ENCODE measurements around the gene WFIKKN2.

The WFIKKN2 gene

DNA sequence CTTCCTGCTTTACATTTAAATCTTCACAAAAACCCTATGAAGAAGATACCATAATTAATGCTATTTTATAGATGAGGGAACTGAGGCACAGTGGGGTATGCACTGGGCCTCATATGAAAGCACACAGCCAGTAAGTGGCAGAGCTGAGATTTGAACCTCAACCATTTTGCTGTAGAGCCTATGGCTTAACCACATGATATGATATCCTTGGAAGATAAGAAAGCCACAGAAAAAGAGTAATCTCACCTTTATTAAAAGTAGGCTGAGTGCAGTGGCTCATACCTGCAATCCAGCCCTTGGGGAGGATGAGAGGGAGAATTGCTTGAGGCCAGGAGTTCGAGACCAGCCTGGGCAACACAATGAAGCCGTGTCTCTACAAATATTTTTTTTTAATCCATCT lies 45.8 kb downstream of the WFIKKN2 start:
- H3K4me3 ChIP-seq (replicated peaks; ENCODE audit: low read depth, low read length), result no peak overlapping the region
- TF ChIP-seq CTCF (IDR thresholded peaks at IDR 0.05; ENCODE audit: low read depth, low read length, missing control alignments), result no peak
- no peak for DNase-seq (ENCODE audit: extremely low read depth, low read depth)

DNA sequence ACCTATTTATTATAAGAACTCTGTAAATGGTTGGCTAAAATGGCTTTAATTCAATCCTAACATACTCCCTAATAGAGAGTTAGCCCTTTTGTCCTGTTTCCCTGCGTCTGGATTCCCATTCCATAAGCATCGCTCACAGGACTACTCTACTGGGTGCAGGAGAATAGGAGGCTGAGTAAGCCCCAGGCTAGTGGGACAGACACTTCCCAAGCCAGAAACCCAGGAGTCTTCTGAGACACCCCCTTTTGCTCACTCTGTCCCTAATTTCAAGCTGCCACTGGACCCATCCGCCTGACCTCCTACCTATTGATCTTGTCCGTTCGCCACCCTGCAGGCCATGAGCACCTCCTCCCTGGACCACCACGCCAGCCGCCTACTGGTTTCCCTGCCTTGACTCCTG lies 47.5 kb downstream of the WFIKKN2 start:
- TF ChIP-seq CTCF (IDR thresholded peaks at IDR 0.05; ENCODE audit: low read depth, low read length, missing control alignments), result no peak
- no peak overlapping the region for H3K4me3 ChIP-seq (replicated peaks; ENCODE audit: low read depth, low read length)
- no peak for DNase-seq (ENCODE audit: extremely low read depth, low read depth)

- no peak for DNase-seq (ENCODE audit: extremely low read depth, low read depth)
- H3K4me3 ChIP-seq (replicated peaks; ENCODE audit: low read depth, low read length), result no peak overlapping the region
- TF ChIP-seq CTCF (IDR thresholded peaks at IDR 0.05; ENCODE audit: low read depth, low read length, missing control alignments), result no peak
These were observed 48.6 kb downstream of the WFIKKN2 start for GRCh38 chr17:50883850-50884438.

- no peak for TF ChIP-seq CTCF (IDR thresholded peaks at IDR 0.05; ENCODE audit: low read depth, low read length, missing control alignments)
- no peak for DNase-seq (ENCODE audit: extremely low read depth, low read depth)
- H3K4me3 ChIP-seq (replicated peaks; ENCODE audit: low read depth, low read length), result no peak overlapping the region
These were observed 49.3 kb downstream of the WFIKKN2 start for GRCh38 chr17:50884439-50885311.

DNA sequence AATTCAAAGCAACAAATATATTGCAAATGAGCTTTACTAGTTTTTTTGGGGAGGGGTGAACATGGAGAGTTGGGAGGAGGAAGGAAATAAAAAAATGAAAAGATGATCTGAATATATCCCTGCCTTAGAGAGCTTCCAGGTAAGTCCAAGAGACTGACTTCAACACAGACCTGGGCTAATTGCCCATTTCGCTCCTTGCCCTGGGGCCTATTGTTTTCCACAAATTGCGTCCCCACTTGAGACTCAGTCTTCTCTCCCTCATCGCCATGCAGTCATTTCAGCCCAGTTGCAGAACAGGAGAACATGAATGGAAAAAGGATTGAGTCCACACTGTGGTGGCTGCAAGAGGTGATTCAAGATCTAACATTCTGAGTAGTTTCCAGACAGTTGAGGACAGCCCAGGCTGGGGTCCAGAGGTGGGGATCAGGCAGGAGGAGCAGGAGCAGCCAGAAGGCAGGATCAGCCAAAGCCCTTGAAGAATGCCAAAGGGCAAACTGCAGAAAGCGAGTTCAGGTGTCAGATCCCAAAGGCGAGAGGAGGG lies 52.4 kb downstream of the WFIKKN2 start:
- DNase-seq (ENCODE audit: extremely low read depth, low read depth), result no peak
- H3K4me3 ChIP-seq (replicated peaks; ENCODE audit: low read depth, low read length), result no peak overlapping the region
- TF ChIP-seq CTCF (IDR thresholded peaks at IDR 0.05; ENCODE audit: low read depth, low read length, missing control alignments), result no peak

DNA sequence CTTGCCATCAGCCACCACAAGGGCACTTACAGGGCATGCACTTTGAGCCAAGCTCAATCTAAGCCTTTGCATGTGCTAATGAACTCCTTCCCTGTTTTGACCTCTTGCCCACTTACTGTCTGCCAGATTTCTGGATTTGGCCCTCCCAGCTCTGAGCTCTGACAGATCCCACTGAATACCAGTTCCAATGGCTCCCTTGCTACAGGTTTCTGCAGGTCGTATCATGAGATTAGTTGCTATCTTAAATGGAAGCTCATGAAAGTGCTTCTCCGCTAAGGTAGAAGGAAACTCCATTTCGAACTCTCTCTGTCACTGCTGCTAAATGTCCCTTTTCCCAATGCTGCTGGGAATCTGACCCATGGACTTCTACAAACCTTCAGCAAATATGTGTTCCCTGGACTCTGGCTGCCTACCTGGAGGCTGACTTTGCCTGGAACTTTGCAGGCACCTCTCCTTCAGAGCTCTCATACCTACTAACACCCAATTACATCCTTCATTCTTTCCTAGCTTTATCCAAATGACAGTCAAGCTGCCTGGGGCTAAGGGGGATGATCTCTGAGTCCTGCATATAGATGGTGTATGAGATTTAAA lies 54.2 kb downstream of the WFIKKN2 start:
- TF ChIP-seq CTCF (IDR thresholded peaks at IDR 0.05; ENCODE audit: low read depth, low read length, missing control alignments), result no peak
- no peak for DNase-seq (ENCODE audit: extremely low read depth, low read depth)
- H3K4me3 ChIP-seq (replicated peaks; ENCODE audit: low read depth, low read length), result no peak overlapping the region

All from HFF-Myc (cell line).